HepG2 (cell line): ENCODE results near the gene RGS19. TPM values are rescaled to one million over a fixed set of nuclear protein-coding genes. Genes with fewer than 3 reads are reported as not detected.
A peak's percentile ranks its signal among the peaks of the same experiment; 100 is the strongest.

ENCODE experiments used
- BCLAF1 ChIP-seq: fragments of 450-650 bp; IDR thresholded peaks from 2 replicates; pipeline ENCODE4 v1.6.1; 2017; ENCODE audit warnings: mild to moderate bottlenecking
- CREB3 ChIP-seq: sonication (generic); formaldehyde crosslinking; IDR thresholded peaks from 2 replicates; pipeline ENCODE4 v1.5.0; 2020; ENCODE audit warnings: missing genetic modification reagents
- FOXK2 ChIP-seq: fragments of 450-650 bp; IDR thresholded peaks from 2 replicates; pipeline ENCODE4 v1.6.1; 2016
- GATAD2A ChIP-seq: IDR thresholded peaks from 2 replicates; pipeline ENCODE4 v1.6.1; 2016
- HNRNPUL1 ChIP-seq: fragments of 200-400 bp; formaldehyde crosslinking; IDR thresholded peaks from 2 replicates; pipeline ENCODE4 v1.6.1; 2017; ENCODE audit warnings: low read depth, mild to moderate bottlenecking, low read length, moderate library complexity
- MIER3 ChIP-seq: IDR thresholded peaks from 2 replicates; pipeline ENCODE4 v1.6.1; 2016; ENCODE audit warnings: missing compliant biosample characterization, borderline replicate concordance
- NBN ChIP-seq: fragments of 450-650 bp; conservative IDR thresholded peaks from 2 replicates; pipeline ENCODE4 v1.6.1; 2017
- NR2F6 ChIP-seq, 2 experiments: IDR thresholded peaks; 2 replicates each; pipeline ENCODE4 v1.6.1; 2016; ENCODE audit warnings: antibody characterized with exemption in 1 of 2, mild to moderate bottlenecking in 1 of 2
- ZKSCAN8 ChIP-seq: IDR thresholded peaks from 2 replicates; pipeline ENCODE4 v1.6.1; 2016; ENCODE audit warnings: borderline replicate concordance, missing genetic modification reagents, missing compliant biosample characterization
- ZMYM2 ChIP-seq: sonication (generic); formaldehyde crosslinking; IDR thresholded peaks from 2 replicates; pipeline ENCODE4 v1.8.0; 2022; ENCODE audit warnings: mild to moderate bottlenecking, missing genetic modification reagents
- ZNF362 ChIP-seq: sonication (generic); formaldehyde crosslinking; IDR thresholded peaks from 2 replicates; pipeline ENCODE4 v1.4.0; 2020; ENCODE audit warnings: missing genetic modification reagents, mild to moderate bottlenecking, borderline replicate concordance
- ZNF558 ChIP-seq: sonication (generic); formaldehyde crosslinking; IDR thresholded peaks from 2 replicates; pipeline ENCODE4 v1.9.0; 2022; ENCODE audit warnings: mild to moderate bottlenecking, missing genetic modification reagents, borderline replicate concordance
- ZNF574 ChIP-seq: sonication (generic); formaldehyde crosslinking; IDR thresholded peaks from 2 replicates; pipeline ENCODE4 v1.4.0; 2020; ENCODE audit warnings: missing genetic modification reagents
- ZNF710 ChIP-seq: sonication (generic); formaldehyde crosslinking; IDR thresholded peaks from 2 replicates; pipeline ENCODE4 v1.5.0; 2020; ENCODE audit warnings: mild to moderate bottlenecking, missing genetic modification reagents, borderline replicate concordance
- polyA plus RNA-seq, 8 experiments: library from polyadenylated mRNA; depleted of rRNA in 3 of 8; stranded (reverse) in 7 of 8; unstranded in 1 of 8; fragments of >200 nt; fragmentation: Illumina TruSeq in 4 of 8; extraction: Trizol in 4 of 8; gene quantifications; 2 replicates each; pipeline versions ENCODE4 v1.2.1 to v1.2.3, GENCODE V29; 2011 to 2016; ENCODE audit warnings: low read depth in 4 of 8, missing spikeins in 1 of 8, mixed read lengths in 1 of 8; ENCODE audit not compliant: insufficient read depth in 1 of 8
- total RNA-seq, 5 experiments: library from RNA; depleted of rRNA; stranded (reverse); fragments of >200 nt; fragmentation: Illumina TruSeq; extraction: Trizol; gene quantifications; 2 replicates each; pipeline ENCODE4 v1.2.3, GENCODE V29; 2016; ENCODE audit warnings: low read depth in 1 of 5

Gene RGS19
- total and polyA plus RNA-seq, 2 of the 13 experiments (the other 11 are each of a cell fraction or from before 2014, with no cell fraction given), result 10.7 to 11.9 TPM

GRCh38 chr20:64079273-64080012 is at the start of gene RGS19 (continued):
- no peak for TF ChIP-seq CREB3 (CRISPR knock-in tag)
- no peak; the same call in 1 of the 2 replicates for TF ChIP-seq ZNF710
- TF ChIP-seq FOXK2, result no peak
- 0 out of 2 replicates have a peak, but pooled peaks have one; percentile 22 for TF ChIP-seq ZNF574
- TF ChIP-seq ZNF362 (CRISPR knock-in tag), result no peak
- TF ChIP-seq ZKSCAN8 (CRISPR knock-in tag), result no peak
- TF ChIP-seq ZMYM2 (CRISPR knock-in tag), result no peak
- no peak for TF ChIP-seq MIER3
- TF ChIP-seq NR2F6 (IDR thresholded peaks at IDR 0.05), result no peak
- no peak for TF ChIP-seq NR2F6 (CRISPR knock-in tag; IDR thresholded peaks at IDR 0.05)
- no peak for TF ChIP-seq GATAD2A (CRISPR knock-in tag)
- TF ChIP-seq BCLAF1, result no peak
- no peak for TF ChIP-seq HNRNPUL1
- no peak for TF ChIP-seq NBN
- TF ChIP-seq ZNF558 (CRISPR knock-in tag), result no peak
